ENCODE results near the gene YJEFN3. TPM values are rescaled to one million over a fixed set of nuclear protein-coding genes. Genes with fewer than 3 reads are reported as not detected.

Gene YJEFN3
- total RNA-seq, 1 experiment from 2014 or later: 11.9 TPM

DNA sequence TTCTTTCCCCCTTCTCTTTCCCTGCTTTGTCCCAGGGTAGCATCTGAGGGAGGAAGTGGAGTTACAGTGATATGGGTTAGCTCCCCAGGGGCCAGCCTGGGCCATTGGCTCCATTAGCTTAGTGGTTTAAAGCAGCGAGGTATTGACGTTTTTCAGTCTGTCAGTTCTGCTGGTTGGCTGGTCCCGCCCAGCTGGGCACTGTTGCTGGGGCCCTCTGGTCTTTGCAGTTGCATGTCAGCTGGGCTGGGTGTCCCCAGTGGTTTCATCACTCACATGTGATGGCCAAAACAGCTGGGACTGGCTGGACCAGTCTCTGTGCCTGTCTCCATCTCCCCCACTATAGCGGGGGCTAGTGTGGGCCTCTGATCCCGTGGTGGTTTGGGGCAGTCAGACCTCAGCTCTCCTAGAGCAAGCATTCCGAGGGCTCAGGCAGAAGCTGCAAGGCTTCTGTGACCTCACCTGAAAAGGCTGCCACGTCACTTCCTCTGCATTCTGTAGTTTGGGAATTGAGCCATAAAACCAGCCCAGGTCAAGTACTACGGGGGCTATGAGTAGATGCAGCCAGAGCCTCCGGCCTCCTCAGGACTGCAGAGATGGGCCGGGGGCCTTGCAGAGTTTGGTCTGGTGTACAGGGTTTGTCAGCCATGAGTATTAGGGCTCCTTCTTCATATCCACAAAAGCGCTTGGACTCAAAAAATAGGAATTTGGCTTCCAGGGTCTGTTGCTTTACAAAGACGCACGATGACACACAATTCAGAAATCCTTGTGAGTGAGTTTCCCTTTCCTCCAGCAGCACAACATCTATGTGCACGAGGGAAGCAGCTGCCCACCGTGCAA, 43.3 kb upstream of the YJEFN3 start:
- ChIA-PET POLR2A (no interaction called here), CTCF (interaction anchor here (0.6 to 7.5 kb wide), 4 partner anchors 34 to 389 kb away, joined by 3 to 176 read pairs (median 4); no protein-coding TSS in a partner anchor)
- H3K27ac Mint-ChIP-seq (ENCODE audit: low read depth, unreplicated experiment): no peak overlapping the region
- H3K4me1 Mint-ChIP-seq (ENCODE audit: insufficient read depth, unreplicated experiment): peaks cover 12% of the 10 kb centered on the region
- no TSS peak for BruUV-seq (replicated peaks)
- no peaks in the 10 kb centered on the region for H3K9me3 Mint-ChIP-seq (ENCODE audit: unreplicated experiment)
- TF ChIP-seq, protein P1, sequence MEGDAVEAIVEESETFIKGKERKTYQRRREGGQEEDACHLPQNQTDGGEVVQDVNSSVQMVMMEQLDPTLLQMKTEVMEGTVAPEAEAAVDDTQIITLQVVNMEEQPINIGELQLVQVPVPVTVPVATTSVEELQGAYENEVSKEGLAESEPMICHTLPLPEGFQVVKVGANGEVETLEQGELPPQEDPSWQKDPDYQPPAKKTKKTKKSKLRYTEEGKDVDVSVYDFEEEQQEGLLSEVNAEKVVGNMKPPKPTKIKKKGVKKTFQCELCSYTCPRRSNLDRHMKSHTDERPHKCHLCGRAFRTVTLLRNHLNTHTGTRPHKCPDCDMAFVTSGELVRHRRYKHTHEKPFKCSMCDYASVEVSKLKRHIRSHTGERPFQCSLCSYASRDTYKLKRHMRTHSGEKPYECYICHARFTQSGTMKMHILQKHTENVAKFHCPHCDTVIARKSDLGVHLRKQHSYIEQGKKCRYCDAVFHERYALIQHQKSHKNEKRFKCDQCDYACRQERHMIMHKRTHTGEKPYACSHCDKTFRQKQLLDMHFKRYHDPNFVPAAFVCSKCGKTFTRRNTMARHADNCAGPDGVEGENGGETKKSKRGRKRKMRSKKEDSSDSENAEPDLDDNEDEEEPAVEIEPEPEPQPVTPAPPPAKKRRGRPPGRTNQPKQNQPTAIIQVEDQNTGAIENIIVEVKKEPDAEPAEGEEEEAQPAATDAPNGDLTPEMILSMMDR (IDR thresholded peaks at IDR 0.05; ENCODE audit: unreplicated experiment): no peak
- no peaks in the 10 kb centered on the region for H3K27me3 Mint-ChIP-seq (ENCODE audit: insufficient read depth, unreplicated experiment)
- intact Hi-C loops (cut with micrococcal nuclease): loop anchor here (5.0 kb wide), 1 partner anchor 78 kb away; the partner anchor contains the start of gene GATAD2A
- DNase-seq (ENCODE audit: unreplicated experiment): no peak
- H3K36me3 Mint-ChIP-seq (ENCODE audit: insufficient read depth, unreplicated experiment): peaks cover 24% of the 10 kb centered on the region
- H3K4me3 Mint-ChIP-seq (ENCODE audit: unreplicated experiment): no peak overlapping the region

DNA sequence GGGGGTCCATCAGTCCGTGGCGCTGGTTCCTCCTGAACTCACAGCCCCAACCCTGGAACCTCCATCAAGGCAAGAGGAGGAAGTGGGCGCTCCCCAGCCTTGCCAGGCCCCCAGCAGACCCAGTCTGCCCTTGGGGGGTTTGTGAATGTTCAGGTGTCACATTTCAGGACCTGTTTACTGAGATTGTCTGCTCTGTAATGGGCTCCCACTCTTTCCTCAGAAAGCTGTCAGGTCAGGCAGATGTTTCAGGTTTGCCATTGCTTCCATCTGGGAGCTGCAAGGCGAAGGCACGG, 42.8 kb upstream of the YJEFN3 start:
- no peak overlapping the region for H3K4me3 Mint-ChIP-seq (ENCODE audit: unreplicated experiment)
- H3K27me3 Mint-ChIP-seq (ENCODE audit: insufficient read depth, unreplicated experiment): no peaks in the 10 kb centered on the region
- H3K36me3 Mint-ChIP-seq (ENCODE audit: insufficient read depth, unreplicated experiment): peaks cover 29% of the 10 kb centered on the region
- ChIA-PET CTCF (interaction anchor here (0.6 to 7.5 kb wide), 2 partner anchors 109 to 121 kb away, joined by 3 to 176 read pairs; no protein-coding TSS in a partner anchor), POLR2A (no interaction called here)
- no peak for DNase-seq (ENCODE audit: unreplicated experiment)
- TF ChIP-seq, protein P1 (IDR thresholded peaks at IDR 0.05; ENCODE audit: unreplicated experiment): no peak
- peaks cover 12% of the 10 kb centered on the region for H3K4me1 Mint-ChIP-seq (ENCODE audit: insufficient read depth, unreplicated experiment)
- intact Hi-C loops (cut with micrococcal nuclease): loop anchor here (5.0 kb wide), 1 partner anchor 79 kb away; the partner anchor contains the start of gene GATAD2A
- BruUV-seq (replicated peaks): no TSS peak
- no peaks in the 10 kb centered on the region for H3K9me3 Mint-ChIP-seq (ENCODE audit: unreplicated experiment)
- no peak overlapping the region for H3K27ac Mint-ChIP-seq (ENCODE audit: low read depth, unreplicated experiment)

DNA sequence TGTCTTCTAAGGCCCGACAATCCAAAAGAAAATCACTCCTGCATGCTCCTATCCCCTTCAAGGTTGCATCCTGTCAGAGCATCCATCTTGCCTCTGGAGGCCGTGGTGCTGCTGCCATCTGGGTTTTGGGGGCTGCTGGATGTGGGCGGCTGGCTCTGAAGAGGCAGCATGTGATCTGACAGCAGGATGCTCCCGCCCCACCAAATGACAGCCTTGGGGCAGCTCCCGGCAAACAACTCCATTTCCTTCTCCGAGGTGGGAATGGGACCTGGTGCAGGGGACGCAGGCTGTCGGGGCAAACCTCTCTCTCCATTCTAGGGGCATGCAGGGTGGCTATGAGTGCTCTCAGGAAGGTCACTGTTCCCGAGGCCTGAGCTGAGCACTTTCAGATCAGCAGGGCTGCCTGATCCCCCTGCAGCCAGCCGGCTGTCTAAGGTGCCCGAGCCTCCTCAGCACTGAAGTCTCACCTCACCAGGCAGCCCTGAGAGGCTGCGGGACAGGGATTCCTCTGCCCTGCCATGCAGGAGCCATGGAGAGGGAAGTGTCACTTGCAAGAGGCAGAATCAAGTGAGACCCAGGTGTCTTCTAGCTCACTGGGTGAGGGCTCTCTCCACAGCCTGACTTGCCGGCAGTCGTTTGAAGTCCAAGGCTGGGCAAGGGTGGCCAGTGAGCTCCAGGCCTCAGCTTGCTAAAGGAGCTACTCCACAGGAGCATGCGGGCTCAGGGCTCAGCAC, 42.2 kb upstream of the YJEFN3 start:
- Mint-ChIP-seq H3K9me3 (ENCODE audit: unreplicated experiment) (no peaks in the 10 kb centered on the region), H3K4me3 (ENCODE audit: unreplicated experiment) (no peak overlapping the region), H3K27ac (ENCODE audit: low read depth, unreplicated experiment) (no peak overlapping the region), H3K27me3 (ENCODE audit: insufficient read depth, unreplicated experiment) (no peaks in the 10 kb centered on the region), H3K4me1 (ENCODE audit: insufficient read depth, unreplicated experiment) (peaks cover 12% of the 10 kb centered on the region), H3K36me3 (ENCODE audit: insufficient read depth, unreplicated experiment) (peaks cover 25% of the 10 kb centered on the region)
- intact Hi-C loops (cut with micrococcal nuclease): loop anchor here (5.0 kb wide), 1 partner anchor 79 kb away; the partner anchor contains the start of gene GATAD2A
- no TSS peak for BruUV-seq (replicated peaks)
- CTCF ChIA-PET: interaction anchor here (0.6 to 7.5 kb wide), 5 partner anchors 8 to 121 kb away, joined by 3 to 176 read pairs (median 4); no protein-coding TSS in a partner anchor
- TF ChIP-seq, protein P1 (IDR thresholded peaks at IDR 0.05; ENCODE audit: unreplicated experiment): no peak
- POLR2A ChIA-PET: no interaction called here
- DNase-seq (ENCODE audit: unreplicated experiment): no peak

All from MCF 10A (cell line).